ENCODE results near the gene UBE2J2.

Gene UBE2J2

DNA sequence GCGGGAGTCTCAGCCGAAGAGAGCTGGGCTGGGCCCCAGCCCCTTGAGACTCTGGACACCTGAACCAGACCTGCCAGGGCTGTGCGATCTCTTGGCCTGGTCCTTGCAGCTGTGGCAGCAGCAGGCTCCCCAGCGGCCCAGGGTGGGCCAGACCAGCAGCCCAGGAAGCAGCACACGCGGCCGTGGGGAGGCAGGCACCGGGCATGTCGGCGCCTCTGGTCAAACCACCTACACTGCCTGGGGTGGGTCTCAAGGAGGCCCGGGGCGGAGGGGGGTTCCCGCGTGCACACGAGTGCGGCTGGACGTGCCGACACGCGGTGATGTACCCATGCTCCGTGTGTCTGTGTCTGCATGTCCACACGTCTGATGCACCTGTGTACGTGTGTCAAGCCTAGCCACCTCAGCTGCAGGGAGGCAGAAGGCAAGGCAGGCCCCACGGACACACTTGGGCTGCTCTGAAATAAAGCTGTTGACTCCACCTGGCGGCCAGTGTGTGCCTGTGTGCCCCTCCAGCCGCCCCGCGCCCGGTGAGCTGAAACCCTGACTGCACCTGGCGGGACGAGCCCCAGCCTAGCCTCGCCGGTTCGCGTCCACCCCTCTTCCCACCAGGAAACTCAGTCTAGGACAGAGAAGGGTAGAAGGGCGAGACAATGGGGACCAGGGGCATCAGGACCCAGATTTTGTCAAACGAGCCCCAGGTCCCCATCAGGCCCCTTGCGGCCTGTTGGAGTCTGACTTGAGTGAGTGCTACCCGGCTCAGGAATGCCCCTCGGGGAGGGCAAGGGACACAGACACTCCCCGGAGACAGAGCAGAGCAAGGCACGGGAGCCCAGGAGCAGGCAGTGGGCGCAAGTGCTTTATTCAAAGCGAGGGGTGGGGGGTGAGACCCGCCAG lies 18.1 kb upstream of the UBE2J2 start:
- H3K9me3 ChIP-seq (replicated peaks; ENCODE audit: low read length): no peaks in the 10 kb centered on the region
- H3K9ac ChIP-seq (ENCODE audit: low read depth, low read length): no peak overlapping the region

GRCh38 chr1:1291023-1291528 lies 17.4 kb upstream of the UBE2J2 start:
- Histone ChIP-seq H3K9me3 (replicated peaks; ENCODE audit: low read length) (no peaks in the 10 kb centered on the region), H3K27me3 (ENCODE audit: control insufficient read depth, insufficient read depth, low read length) (peaks cover 7% of the 10 kb centered on the region), H3K4me3 (ENCODE audit: low read length) (no peak overlapping the region), H3K4me1 (ENCODE audit: control insufficient read depth, insufficient read depth, low read length) (peaks cover 15% of the 10 kb centered on the region), H3K36me3 (ENCODE audit: insufficient read depth, low read length) (peaks cover 22% of the 10 kb centered on the region), H3K9ac (ENCODE audit: low read depth, low read length) (no peak overlapping the region), H3K4me2 (ENCODE audit: low read length) (no peak overlapping the region)

More for the DNA sequence above, 18.1 kb upstream of the UBE2J2 start:
- Histone ChIP-seq H3K36me3 (ENCODE audit: insufficient read depth, low read length) (peaks cover 25% of the 10 kb centered on the region), H3K4me3 (ENCODE audit: low read length) (no peak overlapping the region), H3K4me1 (ENCODE audit: control insufficient read depth, insufficient read depth, low read length) (peaks cover 15% of the 10 kb centered on the region), H3K4me2 (ENCODE audit: low read length) (no peak overlapping the region), H3K27me3 (ENCODE audit: control insufficient read depth, insufficient read depth, low read length) (peaks cover 4% of the 10 kb centered on the region)

GRCh38 chr1:1290238-1290731 lies 16.6 kb upstream of the UBE2J2 start:
- Histone ChIP-seq H3K27me3 (ENCODE audit: control insufficient read depth, insufficient read depth, low read length) (peaks cover 15% of the 10 kb centered on the region), H3K9ac (ENCODE audit: low read depth, low read length) (no peak overlapping the region), H3K9me3 (replicated peaks; ENCODE audit: low read length) (no peaks in the 10 kb centered on the region), H3K4me2 (ENCODE audit: low read length) (no peak overlapping the region), H3K4me1 (ENCODE audit: control insufficient read depth, insufficient read depth, low read length) (peaks cover 15% of the 10 kb centered on the region), H3K36me3 (ENCODE audit: insufficient read depth, low read length) (peaks cover 17% of the 10 kb centered on the region), H3K4me3 (ENCODE audit: low read length) (no peak overlapping the region)

GRCh38 chr1:1287288-1288110 lies 13.8 kb upstream of the UBE2J2 start:
- H3K4me2 ChIP-seq (ENCODE audit: low read length): no peak overlapping the region
- peaks cover 2% of the 10 kb centered on the region for H3K36me3 ChIP-seq (ENCODE audit: insufficient read depth, low read length)
- peaks cover 16% of the 10 kb centered on the region for H3K27me3 ChIP-seq (ENCODE audit: control insufficient read depth, insufficient read depth, low read length)
- H3K4me3 ChIP-seq (ENCODE audit: low read length): no peak overlapping the region
- peaks cover 20% of the 10 kb centered on the region for H3K4me1 ChIP-seq (ENCODE audit: control insufficient read depth, insufficient read depth, low read length)
- H3K9me3 ChIP-seq (replicated peaks; ENCODE audit: low read length): no peaks in the 10 kb centered on the region
- no peak overlapping the region for H3K9ac ChIP-seq (ENCODE audit: low read depth, low read length)

DNA sequence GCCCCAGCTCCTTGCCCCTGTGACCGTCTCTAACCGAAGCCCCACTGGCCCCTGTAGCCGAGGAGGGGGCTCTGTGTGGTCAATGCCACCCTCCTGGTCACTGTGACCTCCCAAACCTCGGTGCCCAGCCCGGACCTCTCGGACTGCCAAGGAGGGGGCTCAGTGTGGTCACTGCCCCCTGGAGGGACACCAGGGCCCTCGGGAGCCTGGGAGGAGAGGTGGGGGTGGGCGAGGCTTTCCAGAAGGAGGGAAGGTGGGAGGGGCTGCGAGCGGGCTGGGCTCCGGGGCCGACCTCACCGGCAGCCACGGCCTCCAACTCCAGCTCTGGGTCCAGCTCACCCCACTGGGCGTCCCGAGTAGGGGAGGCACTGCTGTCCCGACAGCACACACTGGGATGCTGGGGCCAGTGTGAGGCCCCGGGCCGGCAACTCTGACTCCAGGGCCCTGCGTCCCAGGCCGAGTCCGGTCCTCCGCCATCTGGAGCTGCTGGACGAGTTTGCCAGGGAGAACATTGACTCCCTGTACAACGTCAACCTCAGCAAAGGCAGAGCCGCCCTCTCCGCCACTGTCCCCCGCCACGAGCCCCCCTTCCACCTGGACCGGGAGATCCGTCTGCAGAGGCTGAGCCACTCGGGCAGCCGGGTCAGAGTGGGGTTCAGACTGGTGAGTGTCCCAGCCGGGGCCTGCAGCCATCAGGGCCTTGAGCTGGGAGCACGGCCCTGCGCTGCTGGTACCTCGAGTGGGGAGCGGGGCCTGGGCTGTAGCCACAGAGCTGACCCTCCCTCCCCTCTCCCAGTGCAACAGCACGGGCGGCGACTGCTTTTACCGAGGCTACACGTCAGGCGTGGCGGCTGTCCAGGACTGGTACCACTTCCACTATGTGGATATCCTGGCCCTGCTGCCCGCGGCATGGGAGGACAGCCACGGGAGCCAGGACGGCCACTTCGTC lies 12.9 kb upstream of the UBE2J2 start:
- Histone ChIP-seq H3K27me3 (ENCODE audit: control insufficient read depth, insufficient read depth, low read length) (peaks cover 16% of the 10 kb centered on the region), H3K4me1 (ENCODE audit: control insufficient read depth, insufficient read depth, low read length) (peaks cover 28% of the 10 kb centered on the region), H3K4me2 (ENCODE audit: low read length) (no peak overlapping the region), H3K9ac (ENCODE audit: low read depth, low read length) (no peak overlapping the region), H3K9me3 (replicated peaks; ENCODE audit: low read length) (no peaks in the 10 kb centered on the region), H3K4me3 (ENCODE audit: low read length) (no peak overlapping the region), H3K36me3 (ENCODE audit: insufficient read depth, low read length) (no peaks in the 10 kb centered on the region)

DNA sequence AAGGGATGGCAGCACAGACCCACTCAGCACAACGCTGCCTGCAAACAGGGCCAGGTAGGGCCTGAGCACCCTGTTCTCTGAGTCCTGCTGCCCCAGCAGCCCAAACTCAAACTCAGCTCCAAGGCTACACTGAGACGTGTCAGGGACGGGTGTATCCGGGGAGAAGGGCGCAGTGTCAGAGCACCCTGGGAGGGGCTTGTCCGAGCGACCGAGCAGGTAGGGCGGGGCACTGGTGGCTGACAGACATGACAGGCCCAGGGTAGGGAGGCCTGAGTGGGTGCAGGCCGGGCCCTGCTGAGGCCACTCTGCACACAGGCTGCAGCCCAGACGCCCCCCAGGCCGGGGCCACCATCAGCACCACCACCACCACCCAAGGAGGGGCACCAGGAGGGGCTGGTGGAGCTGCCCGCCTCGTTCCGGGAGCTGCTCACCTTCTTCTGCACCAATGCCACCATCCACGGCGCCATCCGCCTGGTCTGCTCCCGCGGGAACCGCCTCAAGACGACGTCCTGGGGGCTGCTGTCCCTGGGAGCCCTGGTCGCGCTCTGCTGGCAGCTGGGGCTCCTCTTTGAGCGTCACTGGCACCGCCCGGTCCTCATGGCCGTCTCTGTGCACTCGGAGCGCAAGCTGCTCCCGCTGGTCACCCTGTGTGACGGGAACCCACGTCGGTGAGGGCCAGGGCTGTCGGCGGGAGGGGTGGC lies 12.1 kb upstream of the UBE2J2 start:
- Histone ChIP-seq H3K36me3 (ENCODE audit: insufficient read depth, low read length) (no peaks in the 10 kb centered on the region), H3K4me1 (ENCODE audit: control insufficient read depth, insufficient read depth, low read length) (peaks cover 21% of the 10 kb centered on the region), H3K4me2 (ENCODE audit: low read length) (no peak overlapping the region), H3K27me3 (ENCODE audit: control insufficient read depth, insufficient read depth, low read length) (peaks cover 16% of the 10 kb centered on the region), H3K9ac (ENCODE audit: low read depth, low read length) (no peak overlapping the region), H3K4me3 (ENCODE audit: low read length) (no peak overlapping the region), H3K9me3 (replicated peaks; ENCODE audit: low read length) (no peaks in the 10 kb centered on the region)

DNA sequence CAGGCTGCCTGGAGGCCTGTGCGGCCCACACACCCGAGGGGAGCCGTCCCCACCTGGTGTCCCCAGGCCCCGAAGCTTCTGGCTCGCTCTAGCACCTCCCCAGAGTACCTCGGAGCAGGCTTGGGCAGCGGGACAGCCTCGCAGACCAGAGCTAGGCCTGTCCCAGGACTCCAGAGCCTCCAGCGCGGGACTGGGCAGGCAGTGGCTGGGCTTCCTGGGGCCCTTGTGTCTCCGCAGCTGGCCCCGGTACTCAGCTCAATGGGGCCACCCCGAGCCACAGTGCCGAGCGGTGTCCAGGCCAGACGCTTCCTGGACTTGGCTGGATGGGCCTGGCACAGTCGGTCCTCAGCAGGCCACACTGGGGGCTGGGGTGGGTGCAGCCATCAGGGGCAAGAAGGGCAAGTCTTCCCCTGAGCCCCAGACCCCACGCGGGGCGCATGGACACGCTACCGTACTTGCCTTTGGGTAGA lies 11.5 kb upstream of the UBE2J2 start:
- Histone ChIP-seq H3K36me3 (ENCODE audit: insufficient read depth, low read length) (no peaks in the 10 kb centered on the region), H3K9me3 (replicated peaks; ENCODE audit: low read length) (no peaks in the 10 kb centered on the region), H3K27me3 (ENCODE audit: control insufficient read depth, insufficient read depth, low read length) (peaks cover 16% of the 10 kb centered on the region), H3K4me1 (ENCODE audit: control insufficient read depth, insufficient read depth, low read length) (peaks cover 16% of the 10 kb centered on the region), H3K4me2 (ENCODE audit: low read length) (no peak overlapping the region), H3K4me3 (ENCODE audit: low read length) (no peak overlapping the region), H3K9ac (ENCODE audit: low read depth, low read length) (no peak overlapping the region)

- H3K27me3 ChIP-seq (ENCODE audit: control insufficient read depth, insufficient read depth, low read length): peaks cover 16% of the 10 kb centered on the region
- no peak overlapping the region for H3K4me2 ChIP-seq (ENCODE audit: low read length)
- no peaks in the 10 kb centered on the region for H3K9me3 ChIP-seq (replicated peaks; ENCODE audit: low read length)
- no peak overlapping the region for H3K9ac ChIP-seq (ENCODE audit: low read depth, low read length)
- no peak overlapping the region for H3K4me3 ChIP-seq (ENCODE audit: low read length)
- no peaks in the 10 kb centered on the region for H3K36me3 ChIP-seq (ENCODE audit: insufficient read depth, low read length)
- peaks cover 16% of the 10 kb centered on the region for H3K4me1 ChIP-seq (ENCODE audit: control insufficient read depth, insufficient read depth, low read length)
Observed at GRCh38 chr1:1284221-1285101, 10.8 kb upstream of the UBE2J2 start.

DNA sequence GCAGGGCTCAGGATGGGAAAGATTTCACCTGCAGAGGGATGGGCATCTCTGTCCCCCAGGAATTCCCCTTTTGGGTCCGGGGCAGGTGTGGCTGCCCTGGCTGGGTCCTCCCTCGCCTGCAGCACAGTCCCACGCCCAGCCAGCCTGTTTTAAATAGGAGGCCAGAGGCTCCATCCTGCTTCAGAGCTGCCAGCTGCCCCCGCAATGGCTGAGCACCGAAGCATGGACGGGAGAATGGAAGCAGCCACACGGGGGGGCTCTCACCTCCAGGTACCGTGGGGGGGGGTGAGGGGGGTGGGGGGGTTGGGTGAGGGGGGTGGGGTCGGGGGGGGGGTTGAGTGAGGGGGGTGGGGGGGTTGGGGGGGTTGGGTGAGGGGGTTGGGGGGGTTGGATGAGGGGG lies 10.2 kb upstream of the UBE2J2 start:
- H3K9me3 ChIP-seq (replicated peaks; ENCODE audit: low read length): no peaks in the 10 kb centered on the region
- no peak overlapping the region for H3K4me3 ChIP-seq (ENCODE audit: low read length)
- H3K27me3 ChIP-seq (ENCODE audit: control insufficient read depth, insufficient read depth, low read length): peaks cover 16% of the 10 kb centered on the region
- H3K9ac ChIP-seq (ENCODE audit: low read depth, low read length): no peak overlapping the region
- peaks cover 16% of the 10 kb centered on the region for H3K4me1 ChIP-seq (ENCODE audit: control insufficient read depth, insufficient read depth, low read length)
- no peaks in the 10 kb centered on the region for H3K36me3 ChIP-seq (ENCODE audit: insufficient read depth, low read length)
- no peak overlapping the region for H3K4me2 ChIP-seq (ENCODE audit: low read length)

Data from skeletal muscle satellite cell (primary cell).